Nephron (organoid): Measurements from ENCODE around the gene HDAC10.
A peak's percentile ranks its signal among the peaks of the same experiment; 100 is the strongest.

Source experiments
- H3K27ac Mint-ChIP-seq, 3 experiments: 2 replicates each; pipeline ENCODE4 v1.8.0; 2020; ENCODE audit warnings: mixed read lengths in 3 of 3, mild to moderate bottlenecking in 2 of 3, moderate library complexity in 1 of 3
- H3K27me3 Mint-ChIP-seq: 2 replicates; pipeline ENCODE4 v1.8.0; 2021; ENCODE audit warnings: low read depth, mild to moderate bottlenecking, moderate library complexity, mixed read lengths
- H3K36me3 Mint-ChIP-seq: 2 replicates; pipeline ENCODE4 v1.8.0; 2020; ENCODE audit warnings: low read depth, mixed read lengths
- H3K4me1 Mint-ChIP-seq: 2 replicates; pipeline ENCODE4 v1.8.0; 2020; ENCODE audit warnings: mixed read lengths
- H3K4me3 Mint-ChIP-seq, 3 experiments: 2 replicates each; pipeline ENCODE4 v1.8.0; 2020; ENCODE audit warnings: mild to moderate bottlenecking in 3 of 3, mixed read lengths in 3 of 3, moderate library complexity in 2 of 3
- H3K9me3 Mint-ChIP-seq: 2 replicates; pipeline ENCODE4 v1.8.0; 2020; ENCODE audit warnings: mixed read lengths
- TF ChIP-seq, protein P1 (sequence below), 3 experiments: fragments of 200-600 bp; sonication (generic); IDR thresholded peaks; one replicate each; pipeline ENCODE4 v1.5.0; 2021; ENCODE audit warnings: antibody characterized with exemption in 3 of 3; ENCODE audit not compliant: unreplicated experiment in 3 of 3

Gene HDAC10

DNA sequence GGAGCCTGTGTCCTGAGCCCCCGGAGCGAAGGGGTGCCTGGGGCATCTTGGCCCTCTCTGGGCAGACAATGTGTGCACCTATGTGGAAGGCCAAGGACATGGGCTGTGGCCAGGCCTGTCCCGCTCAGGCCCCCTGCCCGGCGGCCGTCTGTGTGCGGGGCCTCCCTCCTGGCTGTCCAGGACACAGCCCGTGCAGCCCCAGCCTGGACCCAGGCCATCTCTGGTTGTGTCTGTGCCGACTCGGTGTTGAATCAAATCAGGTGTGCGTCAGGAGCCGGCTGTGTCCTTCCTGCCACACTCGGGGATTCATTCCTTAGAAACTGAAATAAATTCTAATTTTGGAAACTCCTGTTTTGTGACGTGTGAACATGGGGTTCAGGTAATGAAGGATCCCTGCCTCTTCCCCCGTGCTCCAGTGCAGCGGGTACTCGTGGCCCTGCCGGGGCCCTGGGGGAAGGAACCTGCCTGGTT, 51.8 kb downstream of the HDAC10 start:
- TF ChIP-seq, protein P1, sequence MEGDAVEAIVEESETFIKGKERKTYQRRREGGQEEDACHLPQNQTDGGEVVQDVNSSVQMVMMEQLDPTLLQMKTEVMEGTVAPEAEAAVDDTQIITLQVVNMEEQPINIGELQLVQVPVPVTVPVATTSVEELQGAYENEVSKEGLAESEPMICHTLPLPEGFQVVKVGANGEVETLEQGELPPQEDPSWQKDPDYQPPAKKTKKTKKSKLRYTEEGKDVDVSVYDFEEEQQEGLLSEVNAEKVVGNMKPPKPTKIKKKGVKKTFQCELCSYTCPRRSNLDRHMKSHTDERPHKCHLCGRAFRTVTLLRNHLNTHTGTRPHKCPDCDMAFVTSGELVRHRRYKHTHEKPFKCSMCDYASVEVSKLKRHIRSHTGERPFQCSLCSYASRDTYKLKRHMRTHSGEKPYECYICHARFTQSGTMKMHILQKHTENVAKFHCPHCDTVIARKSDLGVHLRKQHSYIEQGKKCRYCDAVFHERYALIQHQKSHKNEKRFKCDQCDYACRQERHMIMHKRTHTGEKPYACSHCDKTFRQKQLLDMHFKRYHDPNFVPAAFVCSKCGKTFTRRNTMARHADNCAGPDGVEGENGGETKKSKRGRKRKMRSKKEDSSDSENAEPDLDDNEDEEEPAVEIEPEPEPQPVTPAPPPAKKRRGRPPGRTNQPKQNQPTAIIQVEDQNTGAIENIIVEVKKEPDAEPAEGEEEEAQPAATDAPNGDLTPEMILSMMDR (IDR thresholded peaks at IDR 0.05; ENCODE audit: unreplicated experiment in 3 of 3) = no peak
- peaks cover 9% of the 10 kb centered on the region for H3K4me1 Mint-ChIP-seq
- no peaks in the 10 kb centered on the region for H3K9me3 Mint-ChIP-seq
- peaks cover 7% of the 10 kb centered on the region for H3K27me3 Mint-ChIP-seq
- peaks cover 15% of the 10 kb centered on the region for H3K36me3 Mint-ChIP-seq
- peak overlapping the region; percentile 72 to 82 (median 72) for H3K4me3 Mint-ChIP-seq
- no peak overlapping the region for H3K27ac Mint-ChIP-seq

DNA sequence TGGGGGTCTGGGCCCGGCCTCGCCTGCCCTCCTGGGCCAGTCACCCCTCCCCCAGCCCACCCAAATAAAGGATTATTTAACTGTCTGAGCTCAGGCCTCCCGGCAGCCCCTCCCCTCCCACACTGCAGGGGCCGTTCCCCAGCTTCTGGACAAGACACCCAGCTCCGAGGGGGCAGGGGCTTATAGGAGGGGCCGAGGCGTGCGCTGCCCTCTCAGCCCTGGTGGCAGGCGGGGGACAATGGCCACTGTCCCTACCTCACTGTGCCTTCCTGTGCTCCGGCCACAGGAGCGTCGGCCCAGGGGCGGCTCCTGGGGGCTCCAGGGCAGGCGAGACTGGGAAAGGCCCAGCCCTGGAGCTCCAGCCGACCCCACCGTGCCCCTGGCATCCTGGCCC, 52.4 kb downstream of the HDAC10 start:
- Mint-ChIP-seq H3K27me3 (peaks cover 7% of the 10 kb centered on the region), H3K4me3 (peak overlapping the region in 1 of 3 experiments; percentile 30), H3K9me3 (no peaks in the 10 kb centered on the region), H3K4me1 (peaks cover 9% of the 10 kb centered on the region), H3K36me3 (peaks cover 10% of the 10 kb centered on the region), H3K27ac (no peak overlapping the region)
- TF ChIP-seq, protein P1 (IDR thresholded peaks at IDR 0.05; ENCODE audit: unreplicated experiment in 3 of 3) = no peak

DNA sequence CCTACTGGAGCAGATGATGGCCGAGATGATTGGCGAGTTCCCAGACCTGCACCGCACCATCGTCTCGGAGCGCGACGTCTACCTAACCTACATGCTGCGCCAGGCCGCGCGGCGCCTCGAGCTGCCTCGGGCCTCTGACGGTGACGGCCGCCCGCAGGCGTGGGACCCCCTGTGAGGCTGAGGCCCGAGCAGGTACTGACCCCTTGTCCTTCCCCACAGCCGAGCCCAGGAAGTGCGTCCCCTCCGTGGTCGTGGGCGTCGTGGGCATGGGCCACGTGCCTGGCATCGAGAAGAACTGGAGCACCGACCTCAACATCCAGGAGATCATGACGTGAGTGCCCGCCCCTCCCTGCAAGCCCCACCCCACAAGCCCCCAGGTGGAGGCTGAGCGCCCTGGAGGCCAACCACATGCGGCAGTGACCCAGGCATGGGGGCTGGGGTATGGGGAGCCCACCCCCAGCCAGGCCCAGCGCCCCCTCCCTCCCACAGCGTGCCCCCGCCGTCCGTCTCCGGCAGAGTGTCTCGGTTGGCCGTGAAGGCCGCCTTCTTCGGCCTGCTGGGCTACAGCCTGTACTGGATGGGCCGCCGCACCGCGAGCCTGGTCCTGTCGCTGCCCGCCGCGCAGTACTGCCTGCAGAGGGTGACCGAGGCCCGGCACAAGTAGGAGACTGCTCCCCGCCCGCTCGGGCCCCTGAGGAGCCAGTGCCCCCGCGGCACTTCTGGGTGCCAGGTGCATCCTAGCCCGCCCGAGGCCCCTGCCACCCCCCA, 53.0 kb downstream of the HDAC10 start:
- peaks cover 4% of the 10 kb centered on the region for H3K27me3 Mint-ChIP-seq
- H3K4me3 Mint-ChIP-seq = peak overlapping the region; percentile 43 to 59 (median 59)
- no peak overlapping the region for H3K27ac Mint-ChIP-seq
- peaks cover 4% of the 10 kb centered on the region for H3K36me3 Mint-ChIP-seq
- no peaks in the 10 kb centered on the region for H3K9me3 Mint-ChIP-seq
- H3K4me1 Mint-ChIP-seq = peaks cover 9% of the 10 kb centered on the region
- TF ChIP-seq, protein P1 (IDR thresholded peaks at IDR 0.05; ENCODE audit: unreplicated experiment in 3 of 3) = no peak

DNA sequence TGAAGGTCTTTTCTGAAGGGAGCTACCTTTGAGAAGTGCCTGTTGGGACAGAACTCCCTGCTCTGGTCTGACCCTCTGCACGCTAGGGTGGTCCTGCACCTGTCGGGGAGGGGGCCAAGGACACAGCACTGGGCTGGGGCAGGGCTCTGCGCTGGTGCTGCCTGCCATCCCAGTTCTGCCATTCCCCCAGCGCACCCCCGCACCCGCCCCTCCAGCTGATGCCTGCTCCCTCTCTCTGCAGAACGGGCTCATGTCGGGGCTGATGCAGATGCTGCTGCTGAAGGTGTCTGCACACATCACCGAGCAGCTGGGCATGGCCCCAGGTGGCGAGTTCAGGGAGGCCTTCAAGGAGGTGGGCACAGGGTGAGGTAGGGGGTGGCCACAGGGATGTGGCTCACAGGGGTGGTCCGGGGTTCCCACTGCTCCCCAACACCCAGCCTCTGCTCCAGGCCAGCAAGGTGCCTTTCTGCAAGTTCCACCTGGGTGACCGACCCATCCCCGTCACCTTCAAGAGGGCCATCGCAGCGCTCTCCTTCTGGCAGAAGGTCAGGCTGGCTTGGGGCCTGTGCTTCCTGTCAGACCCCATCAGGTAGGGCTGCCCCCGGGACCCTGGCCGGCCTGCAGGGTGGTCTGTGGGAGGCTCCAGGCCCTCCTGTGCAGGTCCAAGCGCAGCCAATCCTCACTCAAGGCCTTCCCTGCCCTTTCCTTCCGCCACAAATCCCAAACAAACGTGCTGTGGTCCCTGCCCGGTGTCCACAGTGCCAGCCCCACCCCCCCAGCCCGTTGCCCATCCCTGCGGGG, 53.9 kb downstream of the HDAC10 start:
- H3K27me3 Mint-ChIP-seq = peaks cover 3% of the 10 kb centered on the region

DNA sequence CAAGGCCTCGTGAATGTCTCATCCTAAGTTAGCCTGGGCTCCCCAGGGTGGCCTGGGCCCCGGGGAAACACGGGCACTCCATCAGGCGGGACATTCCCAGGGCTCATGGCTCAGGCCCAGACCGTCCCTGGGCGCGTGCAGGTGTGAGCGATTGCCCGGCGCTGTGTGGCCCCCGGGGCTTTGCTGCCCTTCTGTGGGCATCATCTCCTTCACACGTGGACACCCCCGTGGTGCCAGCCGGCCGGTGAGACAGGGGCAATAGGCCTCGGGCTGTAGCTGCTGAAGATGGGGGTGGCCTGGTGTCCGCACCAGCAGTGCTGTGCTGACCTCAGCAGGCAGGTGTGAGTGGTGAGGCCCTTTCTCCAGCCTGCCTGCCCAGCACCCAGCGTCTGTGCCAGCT, 54.8 kb downstream of the HDAC10 start:
- Mint-ChIP-seq H3K36me3 (peaks cover 3% of the 10 kb centered on the region), H3K27ac (no peak overlapping the region), H3K9me3 (no peaks in the 10 kb centered on the region), H3K4me3 (no peak overlapping the region), H3K4me1 (peaks cover 3% of the 10 kb centered on the region), H3K27me3 (no peaks in the 10 kb centered on the region)
- TF ChIP-seq, protein P1 (IDR thresholded peaks at IDR 0.05; ENCODE audit: unreplicated experiment in 3 of 3) = no peak

More for the DNA sequence above, 53.9 kb downstream of the HDAC10 start:
- Mint-ChIP-seq H3K9me3 (no peaks in the 10 kb centered on the region), H3K4me1 (peaks cover 4% of the 10 kb centered on the region), H3K4me3 (no peak overlapping the region), H3K36me3 (no peaks in the 10 kb centered on the region), H3K27ac (no peak overlapping the region)
- TF ChIP-seq, protein P1 (IDR thresholded peaks at IDR 0.05; ENCODE audit: unreplicated experiment in 3 of 3) = no peak
